ENCODE measurements around the gene HEYL.

GRCh38 chr1:39689214-39689613, 49.8 kb upstream of the HEYL start:
- TF ChIP-seq EZH2phosphoT487 (IDR thresholded peaks at IDR 0.05; ENCODE audit: low read length): no peak
- no peak for TF ChIP-seq CTCF (IDR thresholded peaks at IDR 0.05; ENCODE audit: low read length)
- TF ChIP-seq EZH2 (optimal IDR thresholded peaks at IDR 0.05; ENCODE audit: low read depth, low read length): no peak

Data from MM.1S (cell line).